ENCODE measurements around the gene DFFB.
"Not testable (repeated sequence)": the region's sequence is repeated elsewhere in the genome, so short reads cannot be mapped to it uniquely, and the experiment has no call there.

DFFB gene

DNA sequence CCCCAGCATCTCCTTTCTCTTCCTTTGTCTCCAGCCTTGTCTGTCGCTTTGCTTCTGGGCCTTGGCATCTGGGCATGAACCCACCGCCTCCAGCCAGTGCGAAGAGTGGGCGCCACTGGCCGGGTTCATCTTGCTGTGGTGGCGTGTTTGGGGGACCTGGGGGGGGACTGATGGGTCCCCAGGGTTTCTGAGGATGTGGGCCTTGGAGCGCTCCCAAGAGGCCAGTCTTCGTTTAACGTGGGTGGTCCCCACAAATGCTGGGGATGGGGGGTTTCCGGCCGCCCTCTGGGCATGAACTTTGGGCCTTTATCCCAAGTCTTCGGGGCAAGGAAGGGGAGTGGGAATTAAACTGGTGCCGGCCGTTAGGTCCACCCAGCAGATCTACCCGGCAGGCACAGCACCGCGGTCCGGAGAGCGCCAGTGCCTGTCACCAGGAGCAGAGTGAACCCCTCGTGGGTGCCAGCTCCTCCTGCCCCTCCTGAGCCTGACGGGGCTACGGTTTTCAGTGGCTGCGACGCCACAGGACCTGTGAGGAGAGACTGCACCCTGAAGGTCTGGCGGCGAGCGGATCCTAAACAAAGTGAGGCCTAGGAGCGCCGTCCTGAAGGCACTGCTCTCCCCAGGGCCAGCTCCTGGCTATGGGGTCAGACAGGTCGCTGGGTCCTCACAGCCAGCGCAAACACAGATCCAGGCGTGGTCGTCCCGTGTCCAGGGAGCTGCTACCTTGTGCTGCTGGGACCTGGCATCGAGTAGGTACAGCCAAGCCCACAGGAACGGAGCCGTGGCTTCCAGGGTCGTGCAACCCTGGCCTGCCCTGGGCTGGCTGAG is 54.9 kb downstream of the DFFB start:
- no peak for DNase-seq

DNA sequence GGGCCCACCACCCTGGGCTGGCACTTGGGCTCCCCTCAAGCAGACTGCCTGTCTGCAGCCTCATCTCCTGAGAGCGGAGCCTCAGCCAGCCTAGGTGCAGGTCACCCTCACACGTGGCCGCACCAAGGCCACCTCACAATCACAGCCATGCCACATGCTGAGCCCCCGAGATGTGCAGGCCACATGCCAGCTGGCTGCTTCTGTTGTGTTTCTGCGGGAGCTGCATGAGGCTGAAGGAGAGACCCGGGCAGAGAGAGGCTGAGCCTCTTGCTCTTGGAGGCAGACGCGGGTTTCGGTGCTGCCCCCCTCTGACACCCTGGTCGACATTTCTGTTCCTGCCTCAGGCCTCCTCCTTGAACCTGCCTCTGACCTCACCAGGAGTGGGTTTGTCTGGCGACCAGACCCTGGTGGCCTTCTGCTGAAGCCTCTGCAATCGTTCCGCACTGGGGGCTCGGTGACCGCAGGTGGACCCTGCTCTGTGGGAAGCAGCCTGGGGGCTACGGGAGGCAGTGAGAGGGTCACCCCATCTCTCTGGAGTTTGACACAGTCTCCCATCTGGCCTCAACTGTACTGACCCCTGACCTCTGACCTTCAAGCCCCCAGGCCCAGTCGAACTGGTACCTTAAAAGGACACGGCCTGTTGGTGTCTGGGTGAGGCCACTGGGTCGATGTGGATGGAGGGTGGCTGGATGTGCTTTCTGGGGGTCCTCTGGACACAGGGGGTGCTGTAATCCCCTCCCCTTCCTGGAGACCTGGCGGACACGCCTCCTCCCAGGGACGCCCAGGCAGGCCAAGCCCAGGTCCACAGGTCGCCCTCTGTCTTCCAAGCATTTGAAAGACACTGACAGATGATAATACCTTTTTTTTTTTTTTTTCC is 55.8 kb downstream of the DFFB start:
- no peak for DNase-seq

DNA sequence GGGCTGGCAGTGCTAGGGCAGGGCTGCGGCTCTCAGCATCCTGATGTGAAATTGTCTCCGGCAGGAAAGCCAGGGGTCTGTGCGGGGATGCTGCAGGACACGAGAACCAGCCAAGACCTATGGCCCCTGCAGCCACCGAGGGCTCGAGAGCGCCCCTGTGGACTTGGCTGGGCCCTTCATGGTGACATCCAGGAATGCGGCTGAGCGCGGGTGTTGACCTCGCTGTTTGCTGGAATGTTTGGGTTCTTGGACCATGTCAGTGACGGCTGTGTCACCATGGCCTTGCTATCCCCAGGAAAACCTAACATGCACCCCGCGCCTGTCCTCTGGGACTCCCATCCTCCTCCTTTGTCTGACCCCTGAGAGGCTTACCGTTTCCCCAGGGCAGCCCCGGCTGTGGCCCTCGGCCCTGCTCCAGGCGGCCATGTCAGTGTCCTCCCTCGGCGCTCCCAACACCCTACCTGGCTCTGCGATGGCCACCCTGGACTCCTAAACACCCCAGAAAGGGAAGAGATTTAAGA is 57.1 kb downstream of the DFFB start:
- no peak for DNase-seq

DNA sequence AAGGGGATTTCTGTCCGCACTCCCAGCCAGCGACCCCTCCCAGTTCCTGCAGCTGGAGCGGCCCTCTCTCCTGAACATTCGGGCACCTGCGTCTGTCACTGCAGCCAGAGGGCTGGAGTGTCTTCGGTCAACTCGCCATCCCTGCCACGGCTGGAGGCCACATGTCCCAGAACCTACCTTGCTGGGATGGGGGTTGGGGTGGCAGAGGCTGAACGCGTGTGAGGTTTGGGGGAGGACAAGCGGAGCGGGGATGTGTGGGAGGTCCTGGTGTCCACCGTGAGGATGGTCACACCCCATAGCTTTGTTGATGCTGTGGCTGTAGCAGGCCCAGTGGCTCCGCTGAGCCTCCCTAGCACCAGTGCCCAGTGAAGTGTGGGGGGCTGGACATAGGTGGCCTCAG is 57.6 kb downstream of the DFFB start:
- DNase-seq = no peak

DNA sequence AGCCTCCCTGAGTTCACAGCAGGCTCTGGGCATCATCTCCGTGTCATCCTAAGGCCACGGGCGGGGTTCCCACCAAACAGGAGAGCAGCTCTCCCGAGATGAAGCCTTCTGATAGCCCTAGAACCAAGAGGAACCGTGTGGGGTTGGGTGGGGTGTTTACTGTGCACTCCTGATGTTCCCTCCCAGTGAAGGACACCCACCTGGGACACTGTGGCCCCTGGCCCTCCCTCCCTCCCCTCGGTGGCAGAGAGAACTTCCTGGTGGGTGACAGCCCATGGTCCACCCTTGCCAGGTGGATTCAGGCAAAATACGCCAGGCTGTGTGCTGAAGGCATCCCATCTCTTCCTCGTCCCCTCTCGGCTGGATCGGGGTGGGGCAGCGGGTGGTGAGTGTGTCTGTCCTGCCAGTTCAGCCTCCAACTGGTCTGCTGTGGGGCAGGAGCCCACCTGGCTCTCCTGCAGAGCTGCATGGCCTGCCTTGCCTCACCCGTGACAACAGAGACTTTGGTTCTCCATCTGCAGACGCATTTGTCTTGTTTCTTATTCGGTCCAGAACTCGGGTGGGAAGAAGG is 58.4 kb downstream of the DFFB start:
- no peak for DNase-seq

DNA sequence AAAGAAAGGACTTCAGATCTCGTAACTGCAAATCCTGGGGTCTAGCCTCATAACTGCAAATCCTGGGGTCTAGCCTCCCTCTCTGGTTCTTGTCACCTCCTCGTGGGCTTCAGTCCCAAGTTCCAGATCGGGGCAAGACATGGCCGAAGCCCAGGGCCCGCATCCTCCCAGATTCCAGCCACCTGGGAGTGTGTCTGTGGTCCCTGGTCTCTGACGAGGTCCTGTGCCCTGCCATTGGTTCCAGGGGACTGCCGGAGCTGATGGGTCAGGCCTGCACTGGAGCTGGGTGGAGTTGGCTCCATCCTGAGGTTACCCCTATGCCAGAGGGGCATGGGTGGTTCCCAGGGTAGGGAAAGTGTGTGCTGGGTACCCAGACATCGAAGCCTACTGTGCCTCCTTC is 60.5 kb downstream of the DFFB start:
- DNase-seq = no peak

DNA sequence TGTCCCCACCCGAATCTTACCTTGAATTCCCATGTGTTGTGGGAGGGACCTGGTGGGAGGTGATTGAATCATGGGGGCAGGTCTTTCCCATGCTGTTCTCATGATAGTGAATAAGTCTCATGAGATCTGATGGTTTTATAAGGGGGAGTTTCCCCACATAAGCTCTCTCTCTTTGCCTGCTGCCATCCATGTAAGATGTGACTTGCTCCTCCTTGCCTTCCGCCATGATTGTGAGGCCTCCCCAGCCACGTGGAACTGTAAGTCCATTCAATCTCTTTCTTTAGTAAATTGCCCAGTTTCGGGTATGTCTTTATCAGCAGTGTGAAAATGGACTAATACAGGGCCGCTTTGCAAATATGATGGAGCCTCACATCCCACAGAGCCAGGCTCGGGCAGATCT is 61.1 kb downstream of the DFFB start:
- DNase-seq = not testable (repeated sequence)

DNA sequence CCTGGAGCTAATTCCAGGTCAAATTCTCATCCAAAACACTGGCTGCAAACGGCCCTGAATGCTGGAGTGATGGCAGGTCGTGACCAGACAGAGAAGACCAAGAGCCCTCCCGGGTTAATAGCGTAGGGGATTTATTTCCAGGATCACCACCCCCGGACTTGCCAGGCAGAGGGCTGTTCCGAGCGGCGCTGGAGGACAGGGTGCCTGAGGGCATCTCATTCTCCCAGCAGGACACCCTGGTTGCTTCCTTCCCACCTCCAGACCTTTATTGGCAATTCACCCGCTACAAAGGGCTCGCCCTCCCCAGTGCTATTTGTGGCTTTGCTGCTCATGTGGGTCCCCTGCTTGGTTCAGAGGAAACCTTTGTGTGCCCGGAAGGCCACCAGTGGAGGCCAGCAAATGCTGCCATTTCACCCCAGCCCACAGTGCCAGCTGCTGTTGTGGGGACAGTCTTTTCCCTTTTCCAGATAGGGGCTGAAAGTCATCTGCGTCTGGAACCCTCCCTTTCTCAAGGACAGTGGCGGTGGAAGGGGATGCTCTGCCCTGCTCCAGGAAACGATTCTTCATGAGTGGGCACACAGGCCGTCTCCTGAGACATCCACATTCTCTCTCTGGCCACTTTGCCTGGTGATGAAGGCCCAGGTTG is 61.8 kb downstream of the DFFB start:
- no peak for DNase-seq

DNA sequence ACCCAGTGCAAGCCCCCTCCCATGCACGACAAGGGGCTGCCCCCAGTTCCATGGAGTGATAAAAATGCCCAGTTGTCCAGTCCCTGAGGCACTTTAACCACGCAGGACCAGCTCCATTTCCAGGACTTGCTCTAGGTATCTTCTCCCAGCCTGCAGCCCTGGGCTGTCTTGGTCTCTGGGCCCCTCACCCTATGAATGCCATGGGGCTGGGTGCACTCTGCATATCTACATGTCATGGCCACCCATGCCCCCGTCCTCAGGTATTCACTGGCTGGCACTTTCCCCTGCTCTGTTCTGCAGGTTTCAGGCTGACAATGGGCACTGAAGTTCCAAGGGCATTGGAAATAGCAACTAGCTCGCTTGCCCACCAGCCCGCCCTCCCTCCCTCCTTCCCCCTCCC is 62.4 kb downstream of the DFFB start:
- no peak for DNase-seq

DNA sequence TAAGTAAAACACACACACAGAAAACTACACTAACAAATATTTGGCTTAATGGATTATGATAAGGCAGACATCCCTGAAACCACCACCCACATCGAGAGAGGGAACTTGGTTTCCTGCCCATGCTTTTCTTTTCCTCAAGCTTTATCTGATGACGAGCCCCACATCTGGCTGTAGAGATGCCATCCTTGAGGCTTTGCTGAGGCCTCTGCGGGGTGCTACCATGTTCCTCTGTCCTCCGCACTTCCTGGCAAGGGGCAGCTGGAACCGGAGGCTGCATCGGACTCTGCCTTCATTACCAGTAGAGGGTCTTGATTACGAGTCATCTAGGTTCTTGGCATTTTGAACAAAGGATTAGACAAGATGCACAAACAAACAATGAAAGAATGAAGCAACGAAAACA is 64.5 kb downstream of the DFFB start:
- DNase-seq = no peak

DNA sequence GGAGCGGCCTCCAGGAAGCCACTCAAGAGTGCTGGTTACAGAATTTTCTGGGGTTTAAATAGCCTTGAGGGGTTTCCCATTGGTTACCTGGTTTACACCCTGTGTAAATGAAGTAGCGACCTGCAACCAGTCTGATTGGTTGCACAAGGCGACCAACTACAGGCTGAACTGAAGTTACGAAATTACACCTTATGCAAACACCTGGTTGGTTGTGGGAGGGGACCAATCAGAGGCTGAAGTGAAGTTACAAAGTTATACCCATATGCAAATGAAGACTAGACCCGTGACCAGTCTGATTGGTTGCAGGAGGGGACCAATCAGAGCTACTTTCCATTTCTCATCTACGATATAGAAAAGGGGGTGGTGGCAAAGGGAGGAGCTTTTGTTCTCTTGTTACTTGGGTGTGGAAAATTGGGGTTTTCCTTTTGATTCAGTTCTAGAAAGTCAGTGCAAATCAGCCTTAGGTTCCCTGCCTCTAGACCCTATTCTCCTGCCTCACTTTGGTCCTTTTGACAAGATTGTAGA is 65.0 kb downstream of the DFFB start:
- no peak for DNase-seq

DNA sequence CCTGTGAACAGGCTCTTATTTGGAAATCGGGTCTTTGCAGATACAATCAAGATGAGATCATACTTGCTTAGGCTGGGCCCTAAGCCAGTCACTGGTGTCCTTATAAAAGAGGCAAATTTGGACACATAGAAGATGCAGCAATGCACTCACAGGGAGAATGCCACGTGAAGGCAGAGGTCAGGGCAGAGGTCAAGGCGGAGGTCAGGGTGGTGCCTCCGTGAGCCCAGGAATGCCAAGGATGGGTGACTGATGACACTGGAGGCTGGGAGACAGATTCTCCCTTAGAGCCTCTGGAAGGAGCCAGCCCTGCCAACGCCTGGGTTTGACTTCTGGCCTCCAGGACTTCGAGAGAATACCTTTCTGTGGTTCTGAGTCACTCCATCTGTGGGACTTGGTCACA is 65.6 kb downstream of the DFFB start:
- DNase-seq = no peak

DNA sequence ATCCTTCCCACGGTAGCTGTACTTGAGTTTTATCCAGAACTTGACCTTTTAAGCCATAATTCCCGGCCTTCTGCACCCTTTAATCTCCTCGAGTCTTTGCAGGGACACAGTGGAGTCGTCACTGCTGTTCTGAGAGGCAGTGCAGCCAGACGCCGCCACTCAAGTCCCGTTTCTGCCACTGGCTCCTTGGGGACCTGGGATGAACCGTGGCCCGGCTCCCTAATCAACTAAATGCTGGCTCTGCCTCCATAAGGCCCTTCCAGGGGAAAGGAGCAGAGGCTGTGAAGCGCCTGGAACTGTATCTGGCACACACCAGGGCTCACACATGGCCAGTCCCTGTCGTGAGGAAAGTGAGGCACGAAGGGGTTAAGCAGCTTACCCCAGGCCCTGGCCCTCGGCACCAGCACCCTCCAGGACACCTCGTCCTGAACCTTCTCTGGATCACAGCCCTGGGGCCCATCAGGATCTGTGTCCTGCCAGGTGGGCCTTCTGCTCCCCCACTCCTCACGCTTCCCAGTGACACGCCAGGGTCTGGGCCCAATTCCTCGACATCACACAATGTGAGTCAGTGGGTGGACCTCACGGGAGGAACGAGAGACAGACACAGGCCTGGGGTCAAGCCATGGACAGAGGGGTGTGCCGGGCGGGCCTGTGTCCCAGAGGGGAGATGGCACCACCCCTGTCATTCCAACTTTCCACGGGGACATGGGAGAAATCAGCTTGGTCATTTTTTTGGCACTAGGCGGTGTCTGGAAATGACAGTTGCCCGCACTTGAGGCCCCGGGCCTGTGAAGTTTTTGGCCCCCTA is 66.3 kb downstream of the DFFB start:
- DNase-seq = no peak

DNA sequence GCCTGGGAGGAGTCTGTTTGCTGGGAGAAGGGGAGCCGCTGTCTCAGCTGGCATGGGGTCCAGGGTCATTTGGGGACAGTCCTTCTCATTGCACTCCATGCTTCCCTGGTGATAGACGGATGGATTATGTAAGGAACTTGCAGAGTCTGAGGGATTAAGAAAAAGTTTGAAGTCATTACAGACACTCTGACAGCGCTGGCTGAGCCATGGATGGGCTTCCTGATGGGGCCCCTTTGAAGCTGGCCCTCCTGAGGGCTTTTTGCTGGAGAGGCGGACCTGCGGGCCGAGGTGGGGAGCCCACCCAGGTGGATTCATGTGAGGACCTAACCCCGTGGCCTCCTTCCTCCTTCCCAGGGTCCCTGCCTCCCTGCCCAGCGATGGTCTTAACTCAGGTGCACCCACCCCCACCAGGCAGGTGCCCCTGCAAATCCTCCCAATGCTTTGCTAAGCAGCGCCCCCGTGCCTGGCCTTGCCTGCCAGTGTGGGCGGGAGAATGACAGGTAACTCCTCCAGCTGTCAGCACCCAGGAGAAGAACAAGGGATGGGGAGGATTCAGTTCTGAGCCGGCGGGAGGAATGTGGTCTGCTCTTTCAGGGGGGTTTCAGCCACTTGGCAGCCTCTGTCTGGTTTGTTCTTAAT is 67.0 kb downstream of the DFFB start:
- no peak for DNase-seq

DNA sequence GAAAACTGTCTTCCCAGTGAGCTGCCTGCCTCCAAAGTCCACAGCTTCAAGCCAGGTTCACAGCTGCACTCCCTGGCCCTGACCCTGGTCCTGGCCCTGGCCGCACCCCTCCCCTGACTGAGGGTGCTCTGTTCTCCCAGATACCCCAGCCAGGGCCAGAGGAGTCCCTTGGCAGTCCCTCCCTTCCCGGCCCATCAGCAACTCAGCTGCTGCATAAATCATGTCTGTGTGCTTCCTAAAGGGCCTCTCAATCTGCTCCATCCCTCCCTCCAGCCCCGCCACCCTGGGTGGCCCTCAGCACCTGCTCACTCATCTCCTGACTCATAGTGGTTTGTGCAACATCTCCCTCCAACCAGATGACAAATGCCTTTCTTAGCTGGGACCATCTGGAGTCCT is 67.5 kb downstream of the DFFB start:
- no peak for DNase-seq

DNA sequence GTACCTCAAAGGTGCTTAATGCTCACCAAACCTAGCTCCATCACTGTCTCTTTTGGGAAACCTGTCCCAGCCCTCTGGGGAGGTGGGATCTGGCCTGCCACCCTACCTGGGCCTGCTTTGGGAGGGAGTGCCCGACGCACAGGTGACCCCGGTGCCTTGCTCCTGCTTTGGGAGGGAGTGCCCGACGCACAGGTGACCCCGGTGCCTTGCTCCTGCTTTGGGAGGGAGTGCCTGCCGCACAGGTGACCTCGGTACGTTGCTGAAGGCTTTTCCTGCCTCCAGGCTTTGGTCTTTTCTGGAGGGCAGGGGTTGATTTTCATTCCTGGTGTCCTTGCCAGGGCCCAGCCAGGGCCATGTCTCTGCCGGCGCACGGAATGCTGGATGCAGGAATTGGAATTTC is 68.0 kb downstream of the DFFB start:
- no peak for DNase-seq

DNA sequence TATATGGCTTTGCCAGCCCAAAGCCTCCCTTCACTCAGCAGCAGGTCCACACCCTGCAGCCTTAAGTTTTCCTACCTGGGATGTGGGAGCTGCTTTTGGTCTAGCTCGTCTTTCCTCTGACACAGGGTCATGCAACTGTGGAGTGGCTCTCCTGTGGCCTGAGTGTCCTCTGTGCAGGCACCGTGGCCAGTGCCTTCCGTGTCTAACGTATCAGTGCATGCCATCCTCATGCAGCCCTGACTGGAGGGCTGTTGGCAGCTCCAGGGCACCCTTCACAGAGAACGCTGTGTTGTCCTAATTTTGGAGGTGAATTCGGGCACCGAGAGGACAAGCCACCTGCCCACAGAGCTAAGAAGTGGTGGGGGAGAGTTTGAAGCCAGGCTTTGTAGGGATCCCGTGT is 68.5 kb downstream of the DFFB start:
- no peak for DNase-seq

DNA sequence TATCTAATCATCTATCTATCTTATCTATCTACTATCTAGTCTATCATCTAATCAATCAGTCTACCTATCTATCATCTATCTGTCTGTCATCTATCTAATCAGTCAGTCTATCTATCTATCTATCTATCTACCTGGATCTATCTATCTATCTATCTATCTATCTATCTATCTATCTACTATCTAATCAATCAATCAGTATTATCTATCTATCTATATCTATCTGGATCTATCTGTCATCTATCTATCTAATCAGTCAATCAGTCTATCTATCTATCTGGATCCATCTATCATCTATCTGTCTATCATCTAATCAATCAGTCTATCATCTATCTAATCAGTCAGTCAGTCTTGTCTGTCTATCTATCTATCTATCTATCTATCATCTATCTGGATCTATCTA is 69.7 kb downstream of the DFFB start:
- no peak for DNase-seq

DNA sequence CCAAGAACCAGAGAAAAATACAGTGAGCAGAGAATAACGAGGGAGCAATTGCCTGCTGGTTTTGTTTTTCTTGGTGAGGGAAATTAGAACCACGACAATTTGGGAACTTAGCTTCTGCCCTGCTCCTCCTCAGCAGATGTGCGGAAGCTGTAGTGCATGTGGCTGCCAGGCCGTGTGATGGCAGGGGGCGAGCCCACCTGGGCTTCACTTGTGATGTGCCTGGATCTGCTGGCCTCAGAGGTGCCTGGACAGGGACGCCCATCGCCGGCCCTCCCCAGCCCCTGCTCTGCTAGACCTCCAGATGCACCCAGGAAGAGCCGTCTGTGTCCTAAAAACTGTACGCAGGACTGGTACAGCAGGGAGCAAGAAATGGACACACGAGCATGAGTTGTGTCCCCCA is 71.3 kb downstream of the DFFB start:
- no peak for DNase-seq

DNA sequence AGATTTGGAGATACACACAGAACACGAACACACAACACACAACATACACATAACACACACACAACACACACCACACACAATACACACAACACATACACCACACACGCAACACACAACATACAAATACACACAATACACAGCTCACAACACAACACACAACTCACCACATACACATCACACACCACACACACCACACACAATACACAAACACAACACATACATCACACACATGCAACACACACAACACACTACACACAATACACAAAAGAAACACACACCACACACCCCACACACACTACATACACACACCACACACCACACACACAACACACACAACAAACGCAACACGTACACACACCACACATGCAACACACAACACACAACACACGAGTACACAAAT is 71.8 kb downstream of the DFFB start:
- DNase-seq = no peak

DNA sequence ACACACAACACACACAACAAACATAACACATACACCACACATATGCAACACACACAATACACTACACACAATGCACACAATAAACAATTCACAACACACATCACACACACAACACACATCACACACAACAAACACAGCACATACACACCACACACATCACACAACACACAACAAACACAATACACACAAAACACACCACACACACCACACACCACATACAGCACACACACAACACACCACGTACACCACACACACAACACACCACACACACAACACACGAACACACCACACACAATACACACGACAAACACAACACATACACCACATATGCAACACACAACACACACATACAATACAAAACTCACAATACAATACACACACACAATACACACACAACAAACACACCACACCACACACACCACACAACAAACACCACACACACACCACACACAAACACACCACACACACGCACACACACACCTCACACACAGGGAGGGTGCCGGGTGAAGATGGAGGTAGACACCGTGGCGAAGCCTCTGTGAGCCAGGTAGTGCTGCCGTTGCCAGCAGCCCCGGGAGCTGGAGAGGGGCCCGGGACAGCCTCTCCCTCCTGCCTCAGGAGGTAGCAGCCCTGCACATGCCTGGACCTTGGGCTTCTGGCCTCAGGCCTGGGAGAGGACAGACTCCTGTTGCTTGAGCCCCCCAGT is 73.2 kb downstream of the DFFB start:
- no peak for DNase-seq

Measured in NCI-H2081 treated with DMSO at 0.1 percent for 48 hours (cell line).